NK-92 (cell line): ENCODE measurements around the gene EPX.
"Not testable (repeated sequence)": the region's sequence is repeated elsewhere in the genome, so short reads cannot be mapped to it uniquely, and the experiment has no call there.

Experiments used
- DNase-seq: peaks from one replicate; lab custom pipeline; 2025; ENCODE audit not compliant: unreplicated experiment; lab: John Stamatoyannopoulos, UW

The EPX gene

GRCh38 chr17:58192612-58193011 is at the start of gene EPX:
Gene EPX (plus strand): TSS chr17:58192726. CDS start chr17:58192847, 121 bp downstream.
- DNase-seq = no peak

GRCh38 chr17:58143335-58143734 is 49.2 kb upstream of the EPX start:
- DNase-seq = not testable (repeated sequence)

- no peak for DNase-seq
Observed at GRCh38 chr17:58144801-58145200, 47.7 kb upstream of the EPX start.

- DNase-seq = no peak
Observed at GRCh38 chr17:58147930-58148434, 44.5 kb upstream of the EPX start, which contains the start of gene OR4D1. Gene OR4D1 (plus strand): TSS chr17:58148384. CDS start chr17:58155154, 6,770 bp downstream.

GRCh38 chr17:58148609-58149008 is 43.9 kb upstream of the EPX start:
- DNase-seq = no peak

GRCh38 chr17:58150394-58150793 is 42.1 kb upstream of the EPX start:
- DNase-seq = no peak

GRCh38 chr17:58153046-58153445 is 39.5 kb upstream of the EPX start:
- DNase-seq = no peak

GRCh38 chr17:58153671-58154070 is 38.9 kb upstream of the EPX start:
- DNase-seq = no peak

GRCh38 chr17:58156839-58157803 is 35.4 kb upstream of the EPX start:
- DNase-seq = no peak

GRCh38 chr17:58158181-58158580 is 34.3 kb upstream of the EPX start:
- no peak for DNase-seq

GRCh38 chr17:58161566-58161965 is 31.0 kb upstream of the EPX start:
- DNase-seq = no peak

- DNase-seq = no peak
Observed at GRCh38 chr17:58165981-58166380, 26.5 kb upstream of the EPX start.

GRCh38 chr17:58166682-58167081 is 25.8 kb upstream of the EPX start, which contains the start of gene OR4D2:
Gene OR4D2 (plus strand): TSS chr17:58166982. CDS start chr17:58169656, 2,674 bp downstream.
- DNase-seq = no peak

GRCh38 chr17:58170622-58171021 is 21.9 kb upstream of the EPX start:
- no peak for DNase-seq

GRCh38 chr17:58172369-58173071 is 20.0 kb upstream of the EPX start:
- DNase-seq = no peak

- DNase-seq = no peak
Observed at GRCh38 chr17:58174871-58175270, 17.7 kb upstream of the EPX start.

- no peak for DNase-seq
Observed at GRCh38 chr17:58176200-58176599, 16.3 kb upstream of the EPX start.

- no peak for DNase-seq
Observed at GRCh38 chr17:58181796-58182195, 10.7 kb upstream of the EPX start.

GRCh38 chr17:58183514-58183913 is 9.0 kb upstream of the EPX start:
- no peak for DNase-seq

- no peak for DNase-seq
Observed at GRCh38 chr17:58184308-58184985, 8.1 kb upstream of the EPX start.
